HEK293 (cell line): ENCODE results near the gene CAPN13.

Source experiments
- CTCF ChIP-seq: fragments of 450-650 bp; formaldehyde crosslinking; IDR thresholded peaks from 2 replicates; pipeline ENCODE4 v1.5.1; 2016; ENCODE audit warnings: missing biosample characterization, missing genetic modification characterization
- SP2 ChIP-seq: fragments of 450-650 bp; formaldehyde crosslinking; IDR thresholded peaks from 2 replicates; pipeline ENCODE4 v1.5.1; 2016; ENCODE audit warnings: missing biosample characterization, missing genetic modification characterization
- TRIM28 ChIP-seq: IDR thresholded peaks from 2 replicates; pipeline ENCODE4 v1.6.1; 2011; ENCODE audit warnings: low read length, control low read depth, borderline replicate concordance
- ZNF140 ChIP-seq: fragments of 450-650 bp; formaldehyde crosslinking; IDR thresholded peaks from 2 replicates; pipeline ENCODE4 v1.5.1; 2016; ENCODE audit warnings: missing biosample characterization, missing genetic modification characterization
- ZNF169 ChIP-seq: fragments of 450-650 bp; formaldehyde crosslinking; IDR thresholded peaks from 2 replicates; pipeline ENCODE4 v1.5.1; 2016; ENCODE audit warnings: missing biosample characterization, missing genetic modification characterization
- ZNF354C ChIP-seq: fragments of 450-650 bp; formaldehyde crosslinking; IDR thresholded peaks from 2 replicates; pipeline ENCODE4 v1.5.1; 2016; ENCODE audit warnings: missing biosample characterization, missing genetic modification characterization, low read depth, borderline replicate concordance
- ZNF501 ChIP-seq: fragments of 450-650 bp; formaldehyde crosslinking; IDR thresholded peaks from 2 replicates; pipeline ENCODE4 v1.5.1; 2016; ENCODE audit warnings: missing biosample characterization, missing genetic modification characterization
- ZNF626 ChIP-seq: fragments of 450-650 bp; sonication (Bioruptor Pico); formaldehyde crosslinking; IDR thresholded peaks from 2 replicates; pipeline ENCODE4 v1.5.1; 2018; ENCODE audit warnings: missing biosample characterization, missing genetic modification characterization, inconsistent platforms
- ZNF629 ChIP-seq: fragments of 450-650 bp; formaldehyde crosslinking; IDR thresholded peaks from 2 replicates; pipeline ENCODE4 v1.5.1; 2017; ENCODE audit warnings: missing biosample characterization, missing genetic modification characterization
- ZNF707 ChIP-seq: fragments of 450-650 bp; formaldehyde crosslinking; IDR thresholded peaks from 2 replicates; pipeline ENCODE4 v1.5.1; 2016; ENCODE audit warnings: missing biosample characterization, missing genetic modification characterization
- ZNF76 ChIP-seq: fragments of 450-650 bp; formaldehyde crosslinking; IDR thresholded peaks from 2 replicates; pipeline ENCODE4; 2016; ENCODE audit warnings: low read depth, missing biosample characterization, missing genetic modification characterization, borderline replicate concordance
- ZNF785 ChIP-seq: fragments of 450-650 bp; formaldehyde crosslinking; IDR thresholded peaks from 2 replicates; pipeline ENCODE4 v1.5.1; 2016; ENCODE audit warnings: missing biosample characterization, missing genetic modification characterization
- ZSCAN23 ChIP-seq: fragments of 450-650 bp; formaldehyde crosslinking; IDR thresholded peaks from 2 replicates; pipeline ENCODE4 v1.5.1; 2016; ENCODE audit warnings: missing biosample characterization, missing genetic modification characterization

- TF ChIP-seq CTCF: no peak
- TF ChIP-seq ZNF785 (tag by site-specific recombination): no peak
- no peak for TF ChIP-seq TRIM28
- no peak for TF ChIP-seq ZNF140 (tag by site-specific recombination)
- TF ChIP-seq ZNF626 (tag by site-specific recombination): no peak
- no peak for TF ChIP-seq ZNF501 (tag by site-specific recombination)
- no peak for TF ChIP-seq ZNF354C (tag by site-specific recombination)
- TF ChIP-seq ZSCAN23 (tag by site-specific recombination): no peak
- no peak for TF ChIP-seq ZNF169 (tag by site-specific recombination)
- TF ChIP-seq ZNF629 (tag by site-specific recombination): no peak
- no peak for TF ChIP-seq ZNF707
- TF ChIP-seq SP2 (tag by site-specific recombination): no peak
- no peak for TF ChIP-seq ZNF76 (tag by site-specific recombination)
These were observed 97.7 kb downstream of the CAPN13 start for GRCh38 chr2:30709516-30709915.
